HG03565 (cell line): Measurements from ENCODE around the gene CCSER1.
A peak's percentile ranks its signal among the peaks of the same experiment; 100 is the strongest.
"Not testable (repeated sequence)": the region's sequence is repeated elsewhere in the genome, so short reads cannot be mapped to it uniquely, and the experiment has no call there.

Experiments used
- ATAC-seq: cut with Tn5 transposase; IDR thresholded peaks from one replicate; pipeline ENCODE4 v1.9.1; 2021; ENCODE audit warnings: mild to moderate bottlenecking, moderate library complexity; ENCODE audit not compliant: unreplicated experiment

The CCSER1 gene

DNA sequence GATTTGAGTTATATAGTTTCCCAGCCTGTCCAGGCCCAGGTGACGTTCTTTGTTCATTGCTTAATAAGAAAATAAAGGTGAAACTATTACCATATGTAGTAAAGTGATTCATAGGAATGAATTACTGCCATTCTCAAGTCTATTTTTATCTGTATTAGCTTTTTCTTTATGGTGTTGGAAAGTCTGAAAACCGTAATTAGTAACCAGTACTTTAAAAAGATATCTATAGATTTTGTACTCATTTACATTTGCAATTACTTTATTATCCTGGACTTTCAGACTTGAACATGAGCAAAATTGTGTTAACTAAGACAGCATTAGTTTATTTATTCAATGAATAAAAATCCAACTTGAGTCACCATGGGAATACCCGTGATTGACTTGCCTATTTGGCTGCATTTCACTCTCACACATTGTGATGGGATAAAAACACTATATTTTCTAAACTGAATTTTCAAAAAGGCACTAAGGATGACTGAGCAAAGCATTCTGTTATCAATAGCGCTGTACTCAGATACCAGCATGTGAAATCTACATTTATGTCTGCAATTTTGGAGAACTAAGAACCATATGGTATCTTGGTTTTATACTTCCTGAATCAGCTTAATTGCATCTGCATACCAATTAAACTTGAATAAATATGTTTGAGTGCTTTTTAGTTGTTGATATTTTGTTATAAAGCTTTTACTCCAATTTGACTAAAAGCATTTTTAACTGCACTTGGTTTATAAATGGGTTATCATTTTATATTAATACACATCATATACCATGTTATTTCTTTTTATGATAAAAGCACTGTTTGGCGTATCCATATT, 154.6 kb downstream of the CCSER1 start:
- ATAC-seq = no peak

- no peak for ATAC-seq
Measured at GRCh38 chr4:90290345-90290744, 163.2 kb downstream of the CCSER1 start.

DNA sequence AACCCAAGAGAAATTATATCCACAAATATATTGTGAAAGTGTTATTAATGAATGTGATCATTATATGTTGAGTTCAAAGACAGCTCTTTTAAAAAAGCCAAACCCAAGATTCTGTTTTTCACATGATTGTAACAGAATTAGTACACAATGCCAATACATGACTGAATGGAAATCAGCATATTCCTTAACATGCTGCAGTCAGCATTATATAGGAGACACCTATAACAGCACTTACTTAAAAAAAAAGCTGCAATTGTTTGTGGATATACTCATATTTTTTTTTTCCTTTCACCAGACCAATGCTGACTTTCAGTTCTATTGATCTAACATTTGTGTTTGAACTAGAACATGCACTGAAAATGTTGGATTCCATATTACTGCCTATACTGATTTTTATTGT, 165.2 kb downstream of the CCSER1 start:
- no peak for ATAC-seq

- no peak for ATAC-seq
Measured at GRCh38 chr4:90293320-90293719, 166.1 kb downstream of the CCSER1 start.

GRCh38 chr4:90299373-90299772, 172.2 kb downstream of the CCSER1 start:
- no peak for ATAC-seq

GRCh38 chr4:90306810-90307209, 179.6 kb downstream of the CCSER1 start:
- no peak for ATAC-seq

DNA sequence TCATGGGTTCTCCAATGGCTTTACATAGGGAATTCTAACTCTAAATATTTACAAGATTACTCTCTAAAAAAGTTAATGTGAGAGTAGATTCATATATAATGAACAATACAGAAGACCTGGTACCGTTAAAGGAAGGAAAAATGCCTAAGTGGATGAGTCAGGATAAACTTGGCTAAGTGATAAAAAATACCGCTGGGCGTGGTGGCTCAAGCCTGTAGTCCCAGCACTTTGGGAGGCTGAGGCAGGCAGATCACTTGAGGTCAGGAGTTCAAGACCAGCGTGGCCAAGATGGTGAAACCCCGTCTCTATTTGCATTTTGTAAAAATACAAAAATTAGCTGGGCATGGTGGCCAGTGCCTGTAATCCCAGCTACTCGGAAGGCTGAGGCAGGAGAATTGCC, 189.9 kb downstream of the CCSER1 start:
- not testable (repeated sequence) for ATAC-seq

DNA sequence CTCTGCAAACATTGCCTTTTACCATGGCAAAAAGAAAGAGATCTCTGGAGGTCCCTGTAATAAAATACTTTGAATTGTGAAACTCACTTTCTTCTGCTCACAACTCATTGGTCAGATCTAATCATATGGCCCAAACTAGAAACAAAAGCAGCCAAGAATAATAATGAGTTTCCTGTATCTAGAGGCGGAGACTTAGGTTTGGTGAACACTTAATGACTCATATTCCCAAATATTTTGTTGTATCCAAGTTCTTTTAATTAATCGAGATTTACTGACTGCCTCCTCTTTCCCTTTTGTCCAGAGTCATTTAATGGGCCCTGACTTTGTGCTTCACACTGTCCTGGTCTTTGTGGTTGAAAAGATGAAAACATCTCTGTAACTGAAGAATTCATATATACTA, 190.6 kb downstream of the CCSER1 start:
- ATAC-seq = no peak

GRCh38 chr4:90318193-90318592, 191.0 kb downstream of the CCSER1 start:
- ATAC-seq = no peak

DNA sequence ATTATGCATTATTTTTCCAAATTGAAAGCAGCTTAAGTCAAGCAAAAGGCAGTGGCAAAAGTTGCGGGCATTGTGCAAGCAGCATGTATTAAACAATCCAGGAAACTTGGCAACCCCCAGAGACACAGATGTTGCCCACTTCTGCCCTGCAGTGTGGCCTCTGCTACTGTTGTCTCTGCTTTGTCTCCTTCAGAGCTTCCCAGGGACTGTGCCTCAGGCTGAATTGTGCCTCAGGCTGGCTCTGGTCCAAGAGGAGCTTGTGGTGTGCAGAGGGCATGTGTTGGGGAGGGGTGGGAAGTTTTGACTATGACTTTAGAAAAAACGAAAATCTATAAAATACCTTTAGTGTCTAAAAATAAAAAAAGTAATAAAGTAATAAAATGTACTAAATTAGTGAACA, 201.4 kb downstream of the CCSER1 start:
- ATAC-seq = no peak

GRCh38 chr4:90330546-90330945, 203.4 kb downstream of the CCSER1 start:
- ATAC-seq = no peak

- ATAC-seq = no peak
Measured at GRCh38 chr4:90345549-90346215, 218.5 kb downstream of the CCSER1 start.

DNA sequence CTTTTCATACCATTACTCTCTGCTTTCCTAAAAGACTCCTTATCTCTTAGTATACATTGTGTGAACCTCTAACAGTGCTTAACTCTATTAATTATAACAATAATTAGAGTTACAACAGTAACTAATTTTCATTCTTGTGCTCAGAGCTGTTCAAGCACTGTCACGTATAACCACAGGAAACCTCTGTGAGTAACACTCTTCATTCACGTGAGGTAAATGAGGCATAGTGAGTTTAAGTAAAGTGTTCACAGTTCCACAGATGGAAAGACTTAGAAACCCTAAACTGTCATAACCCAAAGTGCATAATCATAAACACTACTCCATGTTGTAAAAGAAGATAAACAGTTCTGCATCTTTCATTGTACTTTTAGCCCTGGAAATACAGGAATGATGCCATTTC, 222.4 kb downstream of the CCSER1 start:
- ATAC-seq = no peak

DNA sequence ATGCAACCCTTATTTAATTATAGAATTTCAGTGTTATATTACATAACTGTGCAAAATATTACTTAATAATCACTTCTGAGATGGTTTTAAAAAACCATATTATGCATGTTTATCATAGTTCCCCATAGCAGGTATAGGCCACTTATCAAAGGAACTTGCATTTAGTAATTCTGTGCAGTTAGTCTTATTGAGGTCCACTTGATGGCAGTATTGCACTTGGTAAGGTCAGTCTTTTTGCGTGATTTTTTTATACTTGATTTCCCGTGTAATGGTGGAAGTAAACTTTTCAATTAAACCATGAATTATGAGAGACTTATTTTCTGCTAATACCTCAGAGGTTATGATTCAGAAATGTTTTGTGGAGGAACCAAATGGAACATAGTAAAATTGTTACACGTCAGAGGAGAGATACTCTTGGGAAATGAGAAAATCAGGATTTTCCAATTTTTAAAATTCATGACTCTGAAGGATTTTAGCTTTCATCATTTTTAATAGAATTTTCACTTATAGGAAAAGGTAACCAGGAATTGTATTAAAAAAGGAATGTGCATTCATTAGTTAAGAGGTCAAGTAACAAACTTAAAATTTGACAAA, 230.0 kb downstream of the CCSER1 start:
- peak; percentile 50 for ATAC-seq

DNA sequence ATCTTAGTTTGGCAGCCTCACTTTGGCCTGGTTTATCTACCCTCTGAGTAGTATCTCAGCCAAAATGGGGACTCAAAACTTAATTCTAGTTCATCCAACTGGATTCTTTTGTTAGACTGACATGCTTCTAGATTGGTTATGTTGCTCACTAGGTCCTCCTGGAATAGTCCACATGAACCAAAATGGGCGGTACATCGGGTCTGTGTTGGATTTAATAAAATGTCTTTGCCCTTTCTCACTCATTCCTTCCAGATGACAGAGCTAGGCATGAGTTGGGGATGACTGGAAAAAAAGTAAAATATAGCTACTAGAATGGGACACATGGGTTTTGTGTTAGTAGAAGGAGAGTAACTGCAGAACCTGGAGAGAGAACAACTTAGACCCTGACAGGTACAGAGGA, 247.9 kb downstream of the CCSER1 start:
- ATAC-seq = no peak

GRCh38 chr4:90393215-90393614, 266.0 kb downstream of the CCSER1 start:
- ATAC-seq = no peak

- ATAC-seq = no peak
Measured at GRCh38 chr4:90403781-90404180, 276.6 kb downstream of the CCSER1 start.

GRCh38 chr4:90407897-90408296, 280.7 kb downstream of the CCSER1 start:
- ATAC-seq = not testable (repeated sequence)

DNA sequence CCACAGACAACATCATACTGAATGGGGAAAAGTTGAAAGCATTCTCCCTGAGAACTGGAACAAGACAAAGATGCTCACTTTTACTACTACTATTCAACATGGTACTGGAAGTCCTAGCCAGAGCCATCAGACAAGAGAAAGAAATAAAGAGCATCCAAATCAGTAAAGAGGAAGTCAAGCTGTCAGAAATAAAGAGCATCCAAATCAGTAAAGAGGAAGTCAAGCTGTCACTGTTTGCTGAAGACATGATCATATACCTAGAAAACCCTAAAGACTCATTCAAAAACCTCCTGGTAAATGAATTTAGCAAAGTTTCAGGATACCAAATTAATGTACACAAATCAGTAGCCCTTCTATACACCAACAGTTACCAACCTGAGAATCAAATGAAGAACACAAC, 285.6 kb downstream of the CCSER1 start:
- not testable (repeated sequence) for ATAC-seq

- ATAC-seq = no peak
Measured at GRCh38 chr4:90415116-90415515, 287.9 kb downstream of the CCSER1 start.

DNA sequence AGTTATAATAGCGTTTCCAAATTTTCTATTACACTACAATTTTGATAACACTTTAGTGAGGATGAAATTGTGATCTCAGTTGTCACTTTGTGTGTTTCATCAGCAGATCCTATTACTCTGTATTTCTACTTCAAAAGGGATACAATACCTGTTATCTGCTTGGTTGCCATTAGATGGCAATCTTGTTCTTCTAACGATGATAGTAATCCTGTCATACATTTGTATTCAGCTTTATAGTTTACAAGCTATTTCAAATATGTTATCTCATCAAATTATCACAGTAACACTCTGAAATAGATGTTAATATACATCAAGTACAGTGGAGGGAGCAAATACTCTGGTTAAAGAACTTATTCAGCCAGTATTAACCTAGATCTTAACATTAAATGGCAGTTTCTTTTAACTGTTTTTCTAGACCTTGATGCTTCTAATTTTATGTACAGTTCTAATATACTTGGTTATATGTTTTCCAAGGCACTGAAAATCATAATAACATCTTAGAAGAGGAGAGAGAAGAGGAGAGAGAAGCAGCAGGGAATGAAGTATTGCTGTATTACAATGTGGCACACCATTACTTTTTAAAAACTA, 292.0 kb downstream of the CCSER1 start:
- ATAC-seq = peak; percentile 96

DNA sequence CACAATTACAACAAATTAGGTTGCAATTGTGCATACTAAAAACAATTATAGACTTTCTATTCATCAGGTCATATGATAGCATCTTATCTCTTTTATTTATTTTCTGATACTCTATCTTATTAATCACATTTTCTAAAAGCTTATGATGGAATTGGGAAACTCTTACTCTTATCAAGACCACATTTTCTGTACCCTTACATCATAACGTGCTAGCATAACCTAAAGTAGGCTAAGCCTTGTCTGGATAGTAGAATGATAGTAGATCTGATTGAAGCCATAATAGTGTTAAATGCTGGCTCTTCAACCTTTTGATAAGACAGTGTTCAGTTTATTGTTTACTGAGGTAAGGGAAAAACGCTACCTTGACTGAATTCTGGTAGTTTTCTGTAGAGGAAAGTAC, 294.0 kb downstream of the CCSER1 start:
- ATAC-seq = no peak
